GM12878 (cell line): ENCODE measurements around the gene FBLN5. TPM values are rescaled to one million over a fixed set of nuclear protein-coding genes. Genes with fewer than 3 reads are reported as not detected.

Experiments
- ATAC-seq: fragments of 200-7000 bp; cut with Tn5 transposase; 3 replicates; pipeline ENCODE4 v1.9.1; 2020; ENCODE audit warnings: mild to moderate bottlenecking, moderate library complexity
- BruUV-seq: library from RNA; stranded (reverse); fragments of 400-500 nt; replicated peaks from 2 replicates; lab custom pipeline; 2021; lab: Mats Ljungman, UMichigan
- CTCF ChIA-PET: fragments of 300-600 bp; sonication (Branson Sonifier 250); formaldehyde crosslinking; extraction: SDS; loops from one replicate; lab custom pipeline; 2021; ENCODE audit warnings: inconsistent platforms; lab: Yijun Ruan, JAX
- POLR2A ChIA-PET: fragments of 350-600 bp; formaldehyde crosslinking; extraction: SDS; loops from one replicate; lab custom pipeline; 2021; ENCODE audit warnings: inconsistent platforms; lab: Charles Lee
- RAD21 ChIA-PET: fragments of 300-600 bp; sonication (Branson Sonifier 250); formaldehyde crosslinking; loops from one replicate; lab custom pipeline; 2023; ENCODE audit warnings: antibody characterized with exemption; ENCODE audit not compliant: unreplicated experiment; lab: Charles Lee
- SMC1A ChIA-PET: fragments of 300-600 bp; sonication (Branson Sonifier 250); formaldehyde crosslinking; loops from one replicate; lab custom pipeline; 2023; ENCODE audit not compliant: unreplicated experiment, uncharacterized antibody; lab: Charles Lee
- DNase-seq: peaks from one replicate; pipeline ENCODE4 v3.0.0-alpha.2; 2011; ENCODE audit warnings: low read depth, low spot score
- FAIRE-seq: peaks from 3 replicates; lab custom pipeline; 2011; peaks lifted over from hg19 to GRCh38; lab: Jason Lieb, UNC
- H2AFZ ChIP-seq: 2 replicates; pipeline ENCODE4 v1.6.0; 2011; ENCODE audit warnings: low read depth, low read length, control low read depth; ENCODE audit not compliant: control insufficient read depth
- H3K27ac ChIP-seq: 2 replicates; pipeline ENCODE4 v1.5.1; 2011; ENCODE audit warnings: control low read depth; ENCODE audit not compliant: control insufficient read depth, insufficient read depth
- H3K27me3 ChIP-seq, 2 experiments: replicated peaks in 1 of 2; 2 replicates each; pipeline versions ENCODE4 v1.6.0 to v1.6.1; 2011; ENCODE audit warnings: low read length in 1 of 2; ENCODE audit not compliant: control insufficient read depth in 2 of 2, insufficient read depth in 2 of 2
- H3K36me3 ChIP-seq, 2 experiments: 2 replicates each; pipeline ENCODE4 v1.5.1; 2011; ENCODE audit warnings: low read length in 1 of 2; ENCODE audit not compliant: control insufficient read depth in 2 of 2, insufficient read depth in 2 of 2
- H3K4me1 ChIP-seq: 2 replicates; pipeline ENCODE4 v1.6.1; 2011; ENCODE audit warnings: mild to moderate bottlenecking, low read length, moderate library complexity, mixed read lengths; ENCODE audit not compliant: control insufficient read depth, insufficient read depth
- H3K4me2 ChIP-seq: 2 replicates; pipeline ENCODE4 v1.6.0; 2011; ENCODE audit warnings: control low read depth; ENCODE audit not compliant: control insufficient read depth, insufficient read depth
- H3K4me3 ChIP-seq: fragments of 200-600 bp; sonication (generic); 2 replicates; pipeline ENCODE4 v1.5.1; 2016
- H3K79me2 ChIP-seq: 2 replicates; pipeline ENCODE4 v1.6.0; 2011; ENCODE audit warnings: low read length; ENCODE audit not compliant: control insufficient read depth, insufficient read depth
- H3K9ac ChIP-seq: 2 replicates; pipeline ENCODE4 v1.8.0; 2011; ENCODE audit warnings: low read length, control low read depth, mixed read lengths; ENCODE audit not compliant: control insufficient read depth, insufficient read depth
- H3K9me3 ChIP-seq: replicated peaks from 3 replicates; pipeline ENCODE4 v1.5.1; 2011; ENCODE audit warnings: mild to moderate bottlenecking, low read length; ENCODE audit not compliant: control insufficient read depth, insufficient read depth
- H4K20me1 ChIP-seq: 2 replicates; pipeline ENCODE4 v1.6.0; 2011; ENCODE audit not compliant: control insufficient read depth, insufficient read depth
- FOS ChIP-seq: IDR thresholded peaks from 3 replicates; pipeline ENCODE4 v1.6.1; 2011; ENCODE audit warnings: borderline replicate concordance; ENCODE audit not compliant: insufficient read length; ENCODE audit errors: extremely low read depth
- HCFC1 ChIP-seq: fragments of 150-350 bp; IDR thresholded peaks from 2 replicates; pipeline ENCODE4 v1.6.1; 2014; ENCODE audit warnings: low read length
- SRF ChIP-seq, 2 experiments: IDR thresholded peaks; 2 replicates each; pipeline ENCODE4 v1.6.1; 2011; ENCODE audit warnings: low read depth in 2 of 2, low read length in 2 of 2, mild to moderate bottlenecking in 1 of 2, moderate library complexity in 1 of 2
- STAT1 ChIP-seq: fragments of 450-650 bp; conservative IDR thresholded peaks from 2 replicates; pipeline ENCODE4 v1.6.1; 2014; ENCODE audit warnings: antibody characterized with exemption, mild to moderate bottlenecking
- TCF7 ChIP-seq: IDR thresholded peaks from 2 replicates; pipeline ENCODE4 v1.6.1; 2014; ENCODE audit warnings: antibody characterized with exemption, borderline replicate concordance
- WGBS: methylation state at CpG from one replicate; pipeline ENCODE4 v1.1.6; 2016; ENCODE audit warnings: low lambda C conversion rate; ENCODE audit not compliant: insufficient replicate concordance, insufficient coverage; ENCODE audit errors: missing lambda C conversion rate; 5-methylcytosine and 5-hydroxymethylcytosine counted together
- in situ Hi-C: fragments of 300-500 bp; cut with MboI; formaldehyde crosslinking; loops from 9 replicates; pipeline ENCODE4 v1.14.3; 2018; ENCODE audit warnings: mixed read lengths
- intact Hi-C: fragments of 100-400 bp; cut with micrococcal nuclease; formaldehyde crosslinking; loops from one replicate; pipeline ENCODE4 v1.14.2; 2022; ENCODE audit not compliant: unreplicated experiment
- polyA plus RNA-seq, 11 experiments: library from polyadenylated mRNA; depleted of rRNA in 4 of 11; unstranded in 6 of 11; stranded (reverse) in 5 of 11; fragments of >200 nt; fragmentation: Nextera tagmentation in 4 of 11; fragmentation: Illumina TruSeq in 1 of 11; extraction: Ambion mirVana in 4 of 11; extraction: Trizol in 1 of 11; gene quantifications; 1 replicate in 1 of 11; 2 replicates in 10 of 11; pipeline versions ENCODE4 v1.2.1 to v1.2.3, GENCODE V29; 2011 to 2016; ENCODE audit warnings: inconsistent platforms in 2 of 11, missing spikeins in 2 of 11, low read depth in 1 of 11
- total RNA-seq, 4 experiments: library from RNA; depleted of rRNA in 3 of 4; stranded (reverse); fragments of >200 nt in 3 of 4; fragmentation: Illumina TruSeq in 1 of 4; extraction: Trizol in 1 of 4; gene quantifications; 2 replicates each; pipeline versions ENCODE4 v1.2.1 to v1.2.3, GENCODE V29; 2013 to 2021
- TF ChIP-seq, protein P1 (sequence below): fragments of 450-650 bp; formaldehyde crosslinking; IDR thresholded peaks from 2 replicates; pipeline ENCODE4 v1.4.0; 2022; ENCODE audit warnings: mild to moderate bottlenecking, moderate library complexity

Gene FBLN5
- total and polyA plus RNA-seq, 10 of the 15 experiments (the other 5 are each of a cell fraction or from before 2014, with no cell fraction given), result 0.03 to 0.64 (median 0.24) TPM

DNA sequence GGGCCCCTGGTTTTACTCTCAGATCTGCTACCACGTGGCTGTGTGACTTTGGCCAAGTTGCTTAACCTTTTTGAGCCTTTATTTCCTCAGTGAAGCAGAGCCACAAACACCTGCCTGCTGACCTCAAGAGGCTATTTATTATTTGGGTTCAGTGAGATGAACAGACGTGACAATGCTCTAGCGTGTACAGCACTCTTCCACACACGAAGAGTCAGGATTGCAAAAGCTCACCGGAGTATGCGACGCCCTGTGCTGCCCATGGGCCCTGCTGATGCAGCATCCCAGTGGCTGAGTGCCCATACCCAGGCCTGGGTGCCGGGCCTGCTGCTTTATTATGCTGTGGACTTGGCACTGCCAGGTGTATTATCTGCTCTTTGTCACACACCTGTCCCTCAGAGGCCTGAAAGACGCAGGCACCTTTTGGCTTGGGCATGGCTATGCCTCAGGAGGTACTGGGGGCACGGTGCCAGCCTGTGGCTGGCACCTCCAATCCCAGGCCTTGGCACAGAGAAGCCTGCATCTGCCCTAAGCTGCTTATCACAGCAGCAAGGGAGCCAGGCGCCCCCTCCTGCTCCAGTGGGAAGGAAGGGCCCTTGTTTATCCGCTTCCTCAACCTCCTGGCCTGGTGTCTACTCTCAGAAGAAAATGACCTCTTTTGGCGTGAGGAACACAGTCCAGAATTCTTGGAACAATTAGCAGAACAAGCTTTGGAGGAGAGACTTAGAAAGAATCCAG, 57.9 kb downstream of the FBLN5 start:
- H3K36me3 ChIP-seq, result no peaks in the 10 kb centered on the region
- no peak overlapping the region for H3K4me3 ChIP-seq
- H2AFZ ChIP-seq, result no peak overlapping the region
- TF ChIP-seq TCF7 (no peak), STAT1 (no peak), SRF (IDR thresholded peaks at IDR 0.05; ENCODE audit: low read depth in 2 of 2, low read length in 2 of 2) (no peak), HCFC1 (no peak), FOS (no peak)
- TF ChIP-seq, protein P1, sequence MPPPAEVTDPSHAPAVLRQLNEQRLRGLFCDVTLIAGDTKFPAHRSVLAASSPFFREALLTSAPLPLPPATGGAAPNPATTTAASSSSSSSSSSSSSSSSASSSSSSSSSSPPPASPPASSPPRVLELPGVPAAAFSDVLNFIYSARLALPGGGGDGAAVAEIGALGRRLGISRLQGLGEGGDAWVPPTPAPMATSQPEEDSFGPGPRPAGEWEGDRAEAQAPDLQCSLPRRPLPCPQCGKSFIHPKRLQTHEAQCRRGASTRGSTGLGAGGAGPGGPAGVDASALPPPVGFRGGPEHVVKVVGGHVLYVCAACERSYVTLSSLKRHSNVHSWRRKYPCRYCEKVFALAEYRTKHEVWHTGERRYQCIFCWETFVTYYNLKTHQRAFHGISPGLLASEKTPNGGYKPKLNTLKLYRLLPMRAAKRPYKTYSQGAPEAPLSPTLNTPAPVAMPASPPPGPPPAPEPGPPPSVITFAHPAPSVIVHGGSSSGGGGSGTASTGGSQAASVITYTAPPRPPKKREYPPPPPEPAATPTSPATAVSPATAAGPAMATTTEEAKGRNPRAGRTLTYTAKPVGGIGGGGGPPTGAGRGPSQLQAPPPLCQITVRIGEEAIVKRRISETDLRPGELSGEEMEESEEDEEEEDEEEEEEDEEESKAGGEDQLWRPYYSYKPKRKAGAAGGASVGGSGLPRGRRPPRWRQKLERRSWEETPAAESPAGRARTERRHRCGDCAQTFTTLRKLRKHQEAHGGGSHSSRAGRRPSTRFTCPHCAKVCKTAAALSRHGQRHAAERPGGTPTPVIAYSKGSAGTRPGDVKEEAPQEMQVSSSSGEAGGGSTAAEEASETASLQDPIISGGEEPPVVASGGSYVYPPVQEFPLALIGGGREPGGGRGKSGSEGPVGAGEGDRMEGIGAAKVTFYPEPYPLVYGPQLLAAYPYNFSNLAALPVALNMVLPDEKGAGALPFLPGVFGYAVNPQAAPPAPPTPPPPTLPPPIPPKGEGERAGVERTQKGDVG (CRISPR knock-in tag), result no peak
- TF ChIP-seq, all 136 proteins: peak for 0
- no peak overlapping the region for H3K4me2 ChIP-seq
- no peaks in the 10 kb centered on the region for H3K9me3 ChIP-seq
- in situ Hi-C loops (no loop called here), intact Hi-C loops (no loop called here)
- SMC1A ChIA-PET, result interaction anchor here (0.6 kb wide), 1 partner anchor 65 kb away, joined by 3 read pairs; no protein-coding TSS in a partner anchor
- FAIRE-seq (no peak), ATAC-seq (no peak), DNase-seq (no peak)
- H4K20me1 ChIP-seq, result no peaks in the 10 kb centered on the region
- RAD21 ChIA-PET, result no interaction called here
- CTCF ChIA-PET, result interaction anchor here (0.6 to 1.5 kb wide), 4 partner anchors 12 to 108 kb away, joined by 3 to 4 read pairs (median 3); no protein-coding TSS in a partner anchor
- no peaks in the 10 kb centered on the region for H3K4me1 ChIP-seq
- 60% methylated on average over 13 of the region's 13 CpGs for WGBS
- POLR2A ChIA-PET, result no interaction called here
- no peaks in the 10 kb centered on the region for H3K79me2 ChIP-seq
- H3K27me3 ChIP-seq, result no peaks in the 10 kb centered on the region
- H3K9ac ChIP-seq, result no peak overlapping the region
- no TSS peak for BruUV-seq
- no peak overlapping the region for H3K27ac ChIP-seq
